ENCODE data around the gene APP. TPM values are rescaled to one million over a fixed set of nuclear protein-coding genes. Genes with fewer than 3 reads are reported as not detected.

APP gene
- polyA plus RNA-seq, 1 experiment: 964 TPM

DNA sequence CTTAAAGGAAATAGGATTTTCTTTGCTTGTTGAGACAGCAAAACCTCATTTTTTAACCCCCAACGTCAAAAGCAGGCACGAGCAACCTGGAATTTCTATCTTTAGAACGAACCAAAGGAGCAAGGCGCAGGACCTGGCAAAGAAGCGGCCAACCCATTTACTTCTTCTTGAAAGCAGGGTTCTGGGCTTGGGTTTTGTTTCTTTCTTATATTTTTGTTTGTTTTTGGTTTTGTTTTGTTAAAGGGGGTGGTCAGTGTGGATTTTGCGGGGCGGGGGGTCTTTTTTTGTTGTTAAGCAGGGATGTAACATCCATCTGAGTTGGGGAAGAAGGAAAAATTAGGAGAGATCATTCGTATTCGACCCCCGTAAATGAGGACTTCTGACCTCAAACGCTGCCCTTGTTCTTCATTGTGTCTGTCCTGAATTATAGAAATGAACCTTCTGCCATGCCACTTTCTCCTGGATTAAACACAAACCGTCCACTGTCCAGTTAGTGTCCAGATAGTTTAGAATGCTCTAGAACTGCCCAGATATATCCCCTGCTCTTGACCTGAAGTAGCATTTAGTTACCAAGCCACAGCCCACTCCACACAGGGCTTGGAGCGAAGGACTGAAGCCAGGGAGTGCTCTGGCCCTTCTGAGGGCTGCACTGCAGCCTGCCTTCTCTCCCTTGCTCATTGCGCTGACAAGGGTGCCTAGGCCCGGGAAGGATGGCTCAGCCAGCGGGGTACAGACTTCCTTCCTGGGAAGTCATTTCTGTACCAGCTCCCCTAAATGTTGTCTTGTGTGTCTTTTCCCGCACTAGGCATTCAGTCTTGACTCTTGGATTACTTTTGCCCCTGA is 909 bp upstream of the APP start:
- DNase-seq (ENCODE audit: low read depth): no peak
- CTCF ChIA-PET: interaction anchor here (0.6 to 2.5 kb wide), 28 partner anchors 11 to 1629 kb away, joined by 3 to 11 read pairs (median 3); no protein-coding TSS in a partner anchor
- H3K36me3 ChIP-seq (ENCODE audit: control insufficient read depth, insufficient read depth, low read length): no peaks in the 10 kb centered on the region
- POLR2A ChIA-PET: no interaction called here
- TF ChIP-seq, protein P1, sequence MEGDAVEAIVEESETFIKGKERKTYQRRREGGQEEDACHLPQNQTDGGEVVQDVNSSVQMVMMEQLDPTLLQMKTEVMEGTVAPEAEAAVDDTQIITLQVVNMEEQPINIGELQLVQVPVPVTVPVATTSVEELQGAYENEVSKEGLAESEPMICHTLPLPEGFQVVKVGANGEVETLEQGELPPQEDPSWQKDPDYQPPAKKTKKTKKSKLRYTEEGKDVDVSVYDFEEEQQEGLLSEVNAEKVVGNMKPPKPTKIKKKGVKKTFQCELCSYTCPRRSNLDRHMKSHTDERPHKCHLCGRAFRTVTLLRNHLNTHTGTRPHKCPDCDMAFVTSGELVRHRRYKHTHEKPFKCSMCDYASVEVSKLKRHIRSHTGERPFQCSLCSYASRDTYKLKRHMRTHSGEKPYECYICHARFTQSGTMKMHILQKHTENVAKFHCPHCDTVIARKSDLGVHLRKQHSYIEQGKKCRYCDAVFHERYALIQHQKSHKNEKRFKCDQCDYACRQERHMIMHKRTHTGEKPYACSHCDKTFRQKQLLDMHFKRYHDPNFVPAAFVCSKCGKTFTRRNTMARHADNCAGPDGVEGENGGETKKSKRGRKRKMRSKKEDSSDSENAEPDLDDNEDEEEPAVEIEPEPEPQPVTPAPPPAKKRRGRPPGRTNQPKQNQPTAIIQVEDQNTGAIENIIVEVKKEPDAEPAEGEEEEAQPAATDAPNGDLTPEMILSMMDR (IDR thresholded peaks at IDR 0.05; ENCODE audit: insufficient read depth, low read depth, low read length): no peak
- peak overlapping the region; percentile 80 for H3K4me3 ChIP-seq (ENCODE audit: low read depth, low read length)
- H3K27me3 ChIP-seq (ENCODE audit: control insufficient read depth, insufficient read depth, low read length): no peaks in the 10 kb centered on the region

DNA sequence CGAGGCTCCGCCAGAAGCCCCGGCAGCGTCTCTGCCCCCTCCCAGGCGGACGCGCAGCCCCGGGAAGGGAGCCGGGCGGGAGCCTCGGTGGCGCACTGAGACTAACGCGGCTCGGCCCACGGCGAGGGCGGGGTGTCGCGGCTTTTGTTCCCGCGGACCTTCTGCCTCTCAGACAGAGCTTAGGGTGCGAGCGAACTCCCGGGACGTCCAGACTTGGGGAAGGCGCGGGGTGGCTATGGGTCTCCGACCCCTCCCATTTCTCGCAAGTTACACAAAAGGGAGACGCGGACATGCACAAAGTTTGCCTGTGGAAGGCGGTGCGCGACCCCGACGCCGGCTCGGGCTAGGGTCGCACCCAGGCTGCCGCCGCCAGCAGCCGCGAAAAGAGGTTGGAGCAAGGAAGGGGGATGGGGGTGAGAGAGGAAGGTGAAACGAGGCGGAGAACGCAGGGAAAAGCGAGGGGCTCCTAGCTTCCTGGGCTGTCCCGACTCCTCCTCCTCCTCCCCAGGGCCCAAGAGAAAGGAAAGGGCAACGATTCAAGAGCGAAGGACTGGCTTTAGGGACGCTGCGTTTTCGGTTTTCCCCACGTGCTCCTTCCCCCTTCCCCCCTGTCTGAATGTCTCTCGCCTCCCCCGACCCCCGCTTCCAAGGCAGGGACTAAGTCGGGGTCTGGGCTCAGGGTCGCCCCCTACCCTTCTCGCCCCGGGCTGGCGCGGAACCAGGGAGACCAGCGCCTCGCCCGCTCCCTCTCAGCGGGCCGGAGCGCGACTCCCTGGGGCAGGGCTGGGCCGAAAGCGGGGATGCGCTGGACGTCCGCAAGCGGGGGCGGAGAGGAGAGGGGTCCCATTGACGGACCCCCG is 729 bp downstream of the APP start:
- no peaks in the 10 kb centered on the region for H3K27me3 ChIP-seq (ENCODE audit: control insufficient read depth, insufficient read depth, low read length)
- no peaks in the 10 kb centered on the region for H3K36me3 ChIP-seq (ENCODE audit: control insufficient read depth, insufficient read depth, low read length)
- peak overlapping the region; percentile 80 for H3K4me3 ChIP-seq (ENCODE audit: low read depth, low read length)
- TF ChIP-seq, protein P1 (IDR thresholded peaks at IDR 0.05; ENCODE audit: insufficient read depth, low read depth, low read length): no peak
- ChIA-PET CTCF (interaction anchor here (0.7 to 2.5 kb wide), 24 partner anchors 10 to 647 kb away, joined by 3 to 11 read pairs (median 4); no protein-coding TSS in a partner anchor), POLR2A (no interaction called here)
- DNase-seq (ENCODE audit: low read depth): no peak

DNA sequence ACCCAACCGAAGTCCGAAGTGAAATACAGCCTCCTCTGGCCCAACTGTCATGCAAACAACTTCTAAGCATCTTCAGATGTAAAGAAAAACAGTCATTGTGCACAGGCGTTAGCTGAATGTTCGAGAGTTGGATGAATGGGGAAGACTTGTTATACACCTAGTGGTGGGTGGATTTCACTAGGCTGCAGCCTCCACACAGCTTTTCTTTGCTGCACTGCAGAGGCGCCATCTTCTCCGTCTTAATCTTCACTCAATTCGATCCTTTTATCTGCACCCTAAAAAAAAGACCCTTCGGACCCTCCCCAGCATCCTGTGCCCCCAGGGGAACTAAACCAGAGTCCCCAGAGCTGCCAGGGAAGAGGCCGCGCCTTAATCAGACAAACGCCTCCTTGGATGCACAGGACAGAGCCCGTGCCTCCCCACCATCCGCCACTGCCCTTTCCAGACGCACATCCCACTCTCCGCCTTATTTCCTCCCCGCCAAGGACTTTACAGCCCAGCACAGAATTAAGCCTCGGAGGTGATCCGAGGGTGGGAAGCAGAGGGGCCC is 1.4 kb downstream of the APP start:
- Histone ChIP-seq H3K36me3 (ENCODE audit: control insufficient read depth, insufficient read depth, low read length) (no peaks in the 10 kb centered on the region), H3K4me3 (ENCODE audit: low read depth, low read length) (peak overlapping the region; percentile 80), H3K27me3 (ENCODE audit: control insufficient read depth, insufficient read depth, low read length) (no peaks in the 10 kb centered on the region)
- no peak for DNase-seq (ENCODE audit: low read depth)
- TF ChIP-seq, protein P1 (IDR thresholded peaks at IDR 0.05; ENCODE audit: insufficient read depth, low read depth, low read length): peak; percentile 57
- ChIA-PET POLR2A (no interaction called here), CTCF (interaction anchor here (1.1 to 2.7 kb wide), 10 partner anchors 10 to 548 kb away, joined by 3 to 11 read pairs (median 6); no protein-coding TSS in a partner anchor)

DNA sequence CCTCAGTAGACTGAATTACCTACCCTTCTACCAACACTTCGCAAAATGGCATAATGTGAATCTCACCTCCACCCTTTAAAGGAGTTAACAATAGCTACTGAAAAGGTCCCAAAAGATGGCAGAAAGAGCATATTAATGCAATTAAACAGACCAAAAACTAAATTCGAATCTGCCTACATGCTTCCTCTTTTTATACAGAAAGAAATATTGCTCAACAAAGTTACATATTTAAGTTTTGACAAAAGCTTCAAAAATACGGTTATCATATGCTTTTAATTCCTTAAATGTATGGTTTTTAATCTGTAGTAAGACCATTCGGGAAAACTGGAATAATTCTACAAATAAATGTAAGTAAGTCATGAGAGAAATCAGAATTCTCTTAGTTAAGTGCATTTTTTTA is 2.2 kb downstream of the APP start:
- peak overlapping the region; percentile 80 for H3K4me3 ChIP-seq (ENCODE audit: low read depth, low read length)
- ChIA-PET POLR2A (no interaction called here), CTCF (interaction anchor here (0.8 to 2.7 kb wide), 10 partner anchors 9 to 548 kb away, joined by 3 to 8 read pairs (median 4); no protein-coding TSS in a partner anchor)
- H3K27me3 ChIP-seq (ENCODE audit: control insufficient read depth, insufficient read depth, low read length): no peaks in the 10 kb centered on the region
- no peak for DNase-seq (ENCODE audit: low read depth)
- TF ChIP-seq, protein P1 (IDR thresholded peaks at IDR 0.05; ENCODE audit: insufficient read depth, low read depth, low read length): no peak
- H3K36me3 ChIP-seq (ENCODE audit: control insufficient read depth, insufficient read depth, low read length): no peaks in the 10 kb centered on the region

Data from BJ (cell line).